Measurements from ENCODE around the gene BAIAP2L2.

The BAIAP2L2 gene

DNA sequence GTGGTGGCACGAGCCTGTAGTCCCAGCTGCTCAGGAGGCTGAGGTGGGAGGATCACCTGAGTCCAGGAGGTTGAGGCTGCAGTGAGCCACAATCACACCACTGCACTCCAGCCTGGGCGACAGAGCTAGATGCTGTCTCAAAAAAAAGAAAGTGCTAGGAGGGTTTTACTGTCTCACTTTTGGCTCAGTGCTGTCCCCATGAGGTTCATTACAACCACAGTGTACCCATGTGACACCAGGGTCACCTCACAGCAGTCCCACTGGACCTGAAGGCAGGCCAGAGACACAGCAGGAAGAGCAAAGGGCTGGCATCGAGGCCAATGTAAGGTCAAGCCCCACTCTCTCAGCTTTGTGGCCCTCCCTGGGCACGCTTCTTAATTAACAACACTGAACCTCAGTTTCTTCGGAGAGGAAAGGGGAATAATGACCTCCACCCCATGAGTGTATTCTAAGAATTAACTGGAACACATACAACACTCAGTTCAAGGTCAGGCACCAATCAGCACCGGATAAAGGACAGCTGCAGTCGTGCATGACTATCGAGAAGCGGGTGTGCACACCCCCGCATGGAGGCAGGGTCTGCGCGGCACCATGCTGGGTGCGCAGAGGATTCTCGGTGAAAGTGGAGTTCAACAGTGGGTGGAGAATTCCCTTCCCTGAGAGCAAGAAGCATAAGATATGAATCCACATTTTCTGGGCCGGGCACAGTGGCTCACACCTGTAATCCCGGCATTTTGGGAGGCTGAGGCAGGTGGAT is 30.9 kb upstream of the BAIAP2L2 start:
- H3K27me3 ChIP-seq: no peaks in the 10 kb centered on the region
- no peak overlapping the region for H3K9ac ChIP-seq
- peaks cover 14% of the 10 kb centered on the region for H3K4me1 ChIP-seq
- no peaks in the 10 kb centered on the region for H3K9me3 ChIP-seq
- H3K36me3 ChIP-seq: peaks cover 76% of the 10 kb centered on the region
- H3K4me2 ChIP-seq: no peak overlapping the region
- H3K27ac ChIP-seq: no peak overlapping the region
- no peaks in the 10 kb centered on the region for H4K20me1 ChIP-seq
- TF ChIP-seq Cebpa-rat (IDR thresholded peaks at IDR 0.05): no peak
- no peak overlapping the region for H3K4me3 ChIP-seq

DNA sequence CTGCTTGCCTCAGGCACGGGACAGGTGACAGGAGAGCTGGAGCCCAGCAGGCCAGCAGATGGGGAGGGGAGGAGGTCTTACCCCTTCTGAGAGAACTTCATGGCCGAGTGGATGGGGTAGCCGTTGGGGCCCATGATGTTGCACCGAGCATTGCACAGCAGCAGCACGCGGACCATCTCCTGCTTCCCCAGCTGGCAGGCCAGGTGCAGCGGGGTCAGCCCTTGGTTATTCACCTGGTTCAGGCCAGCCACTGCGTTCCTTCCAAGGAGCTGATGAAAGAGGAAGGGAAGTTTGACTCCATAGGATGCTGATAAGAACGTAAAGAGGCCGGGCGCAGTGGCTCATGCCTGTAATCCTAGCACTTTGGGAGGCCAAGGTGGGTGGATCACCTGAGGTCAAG is 29.4 kb upstream of the BAIAP2L2 start:
- Histone ChIP-seq H3K9ac (no peak overlapping the region), H3K4me3 (no peak overlapping the region), H3K4me2 (no peak overlapping the region), H3K27ac (no peak overlapping the region), H3K4me1 (peaks cover 14% of the 10 kb centered on the region), H3K36me3 (peaks cover 84% of the 10 kb centered on the region), H3K9me3 (no peaks in the 10 kb centered on the region), H4K20me1 (no peaks in the 10 kb centered on the region), H3K27me3 (no peaks in the 10 kb centered on the region)
- TF ChIP-seq Cebpa-rat (IDR thresholded peaks at IDR 0.05): no peak

DNA sequence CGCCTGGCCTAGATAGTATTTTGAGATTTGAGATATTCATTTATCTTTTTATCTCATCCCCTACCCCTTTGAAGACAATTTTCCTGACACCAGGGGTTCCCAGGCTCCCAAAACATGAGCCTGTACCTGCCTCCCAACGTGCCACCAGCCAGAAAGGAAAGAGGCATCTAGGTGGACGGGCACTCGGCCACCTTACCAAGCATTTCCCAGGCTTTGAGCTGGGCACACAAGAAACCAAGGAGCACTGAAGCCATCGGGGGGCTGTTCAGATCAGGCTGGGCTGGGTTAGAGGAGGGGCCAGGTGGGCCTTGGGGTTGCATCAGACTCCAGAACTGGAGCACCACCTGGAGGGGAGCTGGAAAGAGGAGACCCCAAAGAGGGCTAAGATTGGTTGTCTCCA is 28.5 kb upstream of the BAIAP2L2 start:
- H4K20me1 ChIP-seq: no peaks in the 10 kb centered on the region
- no peaks in the 10 kb centered on the region for H3K9me3 ChIP-seq
- no peak overlapping the region for H3K9ac ChIP-seq
- peaks cover 89% of the 10 kb centered on the region for H3K36me3 ChIP-seq
- no peak overlapping the region for H3K4me2 ChIP-seq
- TF ChIP-seq Cebpa-rat (IDR thresholded peaks at IDR 0.05): no peak
- H3K4me1 ChIP-seq: peaks cover 14% of the 10 kb centered on the region
- no peaks in the 10 kb centered on the region for H3K27me3 ChIP-seq
- no peak overlapping the region for H3K4me3 ChIP-seq
- no peak overlapping the region for H3K27ac ChIP-seq

DNA sequence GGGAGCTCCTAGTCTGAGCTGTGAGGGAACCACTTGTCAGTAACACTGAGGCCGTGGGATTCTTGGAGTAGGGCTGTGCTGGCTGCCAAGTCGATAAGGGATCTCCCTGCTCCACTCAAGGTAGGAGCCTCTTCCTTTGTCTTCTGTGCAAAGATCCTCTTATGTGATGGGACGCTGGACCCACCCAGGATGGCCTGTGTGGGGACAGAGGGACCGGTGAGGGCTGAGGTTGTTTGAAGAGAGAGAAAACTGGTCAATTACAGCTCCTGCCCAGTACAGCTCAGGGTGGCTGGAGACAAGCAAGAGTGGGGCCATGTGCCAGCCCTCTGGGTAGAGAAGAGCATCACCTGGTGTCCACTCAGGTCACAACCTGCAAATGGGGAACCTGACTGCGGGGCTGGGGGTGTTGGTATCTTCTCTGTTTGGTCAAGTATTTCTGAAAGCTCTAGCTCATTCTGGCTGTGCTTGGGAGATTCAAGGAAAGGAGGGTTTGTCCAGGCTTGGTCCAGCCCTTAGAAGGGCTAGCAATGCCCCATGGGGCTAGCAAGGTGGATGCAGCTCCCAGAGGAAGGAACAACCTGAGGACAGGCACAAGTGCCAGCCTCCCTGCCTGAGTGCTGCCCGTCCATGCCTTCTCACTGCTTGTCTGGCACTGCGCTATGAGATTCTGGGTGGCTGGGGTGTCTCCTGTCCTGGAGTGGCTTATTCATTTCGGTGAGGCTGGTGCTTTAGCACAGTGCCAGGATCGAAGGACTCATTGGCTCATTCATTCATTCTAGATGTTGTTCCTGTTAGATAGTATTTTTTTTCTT is 27.6 kb upstream of the BAIAP2L2 start:
- Histone ChIP-seq H3K27ac (no peak overlapping the region), H4K20me1 (no peaks in the 10 kb centered on the region), H3K4me2 (no peak overlapping the region), H3K36me3 (peaks cover 89% of the 10 kb centered on the region), H3K27me3 (no peaks in the 10 kb centered on the region), H3K4me3 (no peak overlapping the region), H3K4me1 (peaks cover 7% of the 10 kb centered on the region), H3K9ac (no peak overlapping the region), H3K9me3 (no peaks in the 10 kb centered on the region)
- no peak for TF ChIP-seq Cebpa-rat (IDR thresholded peaks at IDR 0.05)

DNA sequence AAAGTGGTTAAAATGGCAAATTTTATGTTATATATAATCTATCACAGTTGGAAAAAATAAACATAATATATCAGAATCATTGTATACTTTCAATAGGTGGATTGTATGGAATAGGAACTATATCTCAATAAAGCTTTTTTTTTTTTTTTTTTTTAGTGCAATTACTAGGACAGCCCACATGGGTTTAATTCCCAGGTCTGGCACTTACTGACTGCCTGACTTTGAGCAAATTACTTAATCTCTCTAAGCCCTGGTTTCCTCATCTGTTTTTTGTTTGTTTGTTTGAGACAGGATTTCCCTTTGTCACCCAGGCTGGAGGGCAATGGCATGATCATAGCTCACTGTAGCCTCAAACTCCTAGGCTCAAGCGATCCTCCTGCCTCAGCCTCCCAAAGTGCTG is 26.1 kb upstream of the BAIAP2L2 start:
- Histone ChIP-seq H4K20me1 (no peaks in the 10 kb centered on the region), H3K36me3 (peaks cover 96% of the 10 kb centered on the region), H3K4me3 (no peak overlapping the region), H3K27me3 (no peaks in the 10 kb centered on the region), H3K9me3 (no peaks in the 10 kb centered on the region), H3K4me1 (peaks cover 8% of the 10 kb centered on the region), H3K9ac (no peak overlapping the region), H3K4me2 (no peak overlapping the region), H3K27ac (no peak overlapping the region)
- TF ChIP-seq Cebpa-rat (IDR thresholded peaks at IDR 0.05): no peak

DNA sequence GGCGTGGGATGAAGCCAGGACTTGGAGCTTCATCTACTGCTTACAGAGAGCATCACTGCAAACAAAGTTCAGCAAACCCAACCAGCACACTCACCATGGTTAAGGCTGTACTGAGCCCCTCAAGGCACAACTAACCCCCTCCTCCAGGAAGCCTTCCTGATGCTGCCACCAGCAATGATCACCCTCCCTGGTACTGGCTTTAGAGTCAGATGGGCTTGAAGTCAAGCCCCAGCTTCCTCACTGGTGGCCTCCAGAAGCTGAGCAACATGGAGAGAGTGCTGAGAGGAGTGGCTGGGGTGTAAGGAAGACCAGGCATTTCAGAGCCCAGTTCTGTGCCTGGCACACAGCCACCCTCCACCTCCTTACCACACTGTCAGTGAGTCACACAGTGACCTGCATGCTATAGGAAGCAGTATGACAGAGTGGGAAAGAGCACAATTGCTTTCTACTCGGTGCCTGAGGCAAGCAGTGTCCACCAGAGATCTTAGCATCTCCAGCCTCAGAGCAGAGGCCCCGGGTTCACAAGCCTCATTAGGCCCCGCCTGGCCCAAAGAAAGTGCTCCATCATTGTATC is 24.7 kb upstream of the BAIAP2L2 start:
- H3K36me3 ChIP-seq: peaks cover 95% of the 10 kb centered on the region
- no peak overlapping the region for H3K4me2 ChIP-seq
- no peaks in the 10 kb centered on the region for H3K27me3 ChIP-seq
- H3K9me3 ChIP-seq: no peaks in the 10 kb centered on the region
- no peak overlapping the region for H3K27ac ChIP-seq
- H3K9ac ChIP-seq: no peak overlapping the region
- TF ChIP-seq Cebpa-rat (IDR thresholded peaks at IDR 0.05): no peak
- no peaks in the 10 kb centered on the region for H4K20me1 ChIP-seq
- no peak overlapping the region for H3K4me3 ChIP-seq
- H3K4me1 ChIP-seq: 0 out of 2 replicates have a peak, but pooled peaks cover 9% of the 10 kb centered on the region

DNA sequence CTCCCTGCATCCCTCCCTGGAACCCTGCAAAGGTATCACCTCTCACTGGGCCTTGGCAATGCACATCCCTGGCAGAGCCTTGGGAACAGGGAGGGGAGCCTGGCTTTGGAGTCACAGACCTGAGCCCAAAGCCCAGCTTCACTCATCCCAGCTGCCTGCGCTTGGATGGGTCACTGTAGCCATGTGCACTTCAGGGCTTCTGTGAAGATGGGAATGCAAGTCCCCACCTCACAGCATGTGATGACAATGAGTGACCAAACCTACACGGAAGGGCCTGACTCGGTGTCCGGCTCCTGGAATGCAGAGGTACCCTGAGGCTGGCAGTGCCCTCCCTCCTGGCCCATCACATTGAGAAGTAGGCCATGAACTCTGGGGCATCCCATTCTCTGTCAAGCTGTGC is 22.8 kb upstream of the BAIAP2L2 start:
- TF ChIP-seq Cebpa-rat (IDR thresholded peaks at IDR 0.05): no peak
- Histone ChIP-seq H3K27ac (no peak overlapping the region), H3K4me1 (peaks cover 15% of the 10 kb centered on the region), H3K27me3 (no peaks in the 10 kb centered on the region), H3K9me3 (no peaks in the 10 kb centered on the region), H4K20me1 (no peaks in the 10 kb centered on the region), H3K4me2 (no peak overlapping the region), H3K36me3 (peaks cover 96% of the 10 kb centered on the region), H3K9ac (no peak overlapping the region), H3K4me3 (no peak overlapping the region)

DNA sequence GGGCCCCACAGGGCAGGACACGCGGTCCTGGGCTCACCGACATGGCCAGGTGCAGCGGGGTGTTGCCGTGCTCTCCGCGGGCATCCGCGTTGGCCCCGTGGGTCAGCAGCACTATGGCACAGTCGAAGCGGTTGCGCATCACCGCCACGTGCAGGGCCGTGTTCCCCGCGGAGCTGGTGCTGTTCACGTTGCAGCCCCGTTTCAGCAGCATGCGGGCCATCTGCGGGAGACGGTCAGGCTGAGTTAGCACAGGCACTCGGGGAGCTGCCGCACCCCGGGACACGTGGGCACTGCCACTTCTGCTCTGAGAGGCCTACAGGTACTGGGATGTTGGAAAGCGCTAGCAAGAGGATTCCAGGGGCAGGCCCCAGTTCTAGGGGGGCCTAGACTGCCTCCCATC is 22.3 kb upstream of the BAIAP2L2 start:
- H3K4me2 ChIP-seq: no peak overlapping the region
- no peaks in the 10 kb centered on the region for H3K9me3 ChIP-seq
- no peak overlapping the region for H3K4me3 ChIP-seq
- H3K27ac ChIP-seq: no peak overlapping the region
- H3K9ac ChIP-seq: no peak overlapping the region
- H3K36me3 ChIP-seq: peaks cover 91% of the 10 kb centered on the region
- H3K4me1 ChIP-seq: peaks cover 21% of the 10 kb centered on the region
- no peak for TF ChIP-seq Cebpa-rat (IDR thresholded peaks at IDR 0.05)
- H4K20me1 ChIP-seq: no peaks in the 10 kb centered on the region
- no peaks in the 10 kb centered on the region for H3K27me3 ChIP-seq

DNA sequence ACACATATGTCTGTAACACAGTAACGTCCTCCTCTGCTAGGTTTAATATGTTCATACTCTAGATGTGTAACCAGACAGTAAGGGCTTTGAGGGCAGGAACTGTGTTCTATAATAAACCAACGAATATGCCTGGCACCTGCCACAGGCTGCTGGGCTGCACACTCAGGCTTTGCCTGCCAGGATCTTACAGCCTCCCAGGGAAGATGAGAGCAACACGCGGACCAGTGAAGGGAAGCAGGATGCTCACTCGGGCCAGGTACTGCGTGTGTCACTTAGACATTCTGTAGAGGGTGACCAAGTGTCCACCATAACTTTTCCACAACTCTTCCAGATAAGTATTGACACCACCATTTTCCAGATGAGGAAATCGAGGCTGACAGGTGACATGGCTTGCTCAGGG is 21.7 kb upstream of the BAIAP2L2 start:
- no peak overlapping the region for H3K4me2 ChIP-seq
- H3K36me3 ChIP-seq: peaks cover 89% of the 10 kb centered on the region
- H3K27ac ChIP-seq: no peak overlapping the region
- no peak for TF ChIP-seq Cebpa-rat (IDR thresholded peaks at IDR 0.05)
- no peak overlapping the region for H3K9ac ChIP-seq
- no peaks in the 10 kb centered on the region for H3K9me3 ChIP-seq
- H3K27me3 ChIP-seq: no peaks in the 10 kb centered on the region
- H4K20me1 ChIP-seq: no peaks in the 10 kb centered on the region
- H3K4me3 ChIP-seq: no peak overlapping the region
- peaks cover 27% of the 10 kb centered on the region for H3K4me1 ChIP-seq

DNA sequence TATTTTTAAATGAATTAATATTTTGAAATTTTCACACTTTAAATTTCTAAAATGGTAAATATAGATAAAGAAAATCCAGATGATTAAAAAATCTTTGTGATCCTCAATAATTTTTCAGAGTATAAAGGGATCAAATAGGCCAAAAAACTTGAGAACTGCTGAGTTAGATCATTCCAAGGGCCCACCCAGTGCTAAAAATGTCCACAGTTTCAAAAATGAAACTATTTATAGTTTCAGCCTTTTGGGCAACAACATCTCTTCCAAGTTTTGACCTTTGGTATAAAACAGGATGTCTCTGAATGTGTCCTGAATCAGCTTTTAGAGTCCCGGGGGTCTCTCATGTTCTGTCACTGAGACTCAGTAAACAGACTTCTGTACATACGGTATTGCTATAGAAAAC is 20.9 kb upstream of the BAIAP2L2 start:
- Histone ChIP-seq H3K4me3 (no peak overlapping the region), H3K9ac (no peak overlapping the region)

More for the DNA sequence above, 20.9 kb upstream of the BAIAP2L2 start:
- Histone ChIP-seq H3K4me2 (no peak overlapping the region), H3K9me3 (no peaks in the 10 kb centered on the region), H3K4me1 (peaks cover 35% of the 10 kb centered on the region), H3K27ac (no peak overlapping the region), H3K27me3 (no peaks in the 10 kb centered on the region), H4K20me1 (no peaks in the 10 kb centered on the region), H3K36me3 (peaks cover 84% of the 10 kb centered on the region)
- TF ChIP-seq Cebpa-rat (IDR thresholded peaks at IDR 0.05): no peak
